DOHH2 (cell line): Measurements from ENCODE around the gene ADAM29.

Source experiments
- H3F3A ChIP-seq: fragments of 200-600 bp; sonication (generic), shearing (Covaris generic); 2 replicates; pipeline ENCODE4 v1.6.0; 2016; ENCODE audit warnings: antibody characterized with exemption, mild to moderate bottlenecking; ENCODE audit not compliant: control insufficient read depth, insufficient read depth
- H3K27ac ChIP-seq: fragments of 200-600 bp; sonication (generic); 2 replicates; pipeline ENCODE4 v1.5.1; 2014; ENCODE audit warnings: low read depth, mild to moderate bottlenecking, low read length, moderate library complexity
- H3K27me3 ChIP-seq: fragments of 200-600 bp; sonication (generic); 2 replicates; pipeline ENCODE4 v1.6.1; 2014; ENCODE audit warnings: mild to moderate bottlenecking, low read length, mixed read lengths; ENCODE audit not compliant: control insufficient read depth
- H3K36me3 ChIP-seq: fragments of 200-600 bp; sonication (generic); 2 replicates; pipeline ENCODE4 v1.6.1; 2014; ENCODE audit warnings: mild to moderate bottlenecking, low read length, moderate library complexity, mixed read lengths; ENCODE audit not compliant: control insufficient read depth
- H3K4me1 ChIP-seq: fragments of 200-600 bp; sonication (generic); 2 replicates; pipeline ENCODE4 v1.6.1; 2014; ENCODE audit warnings: mild to moderate bottlenecking, low read length, mixed read lengths; ENCODE audit not compliant: control insufficient read depth
- H3K4me2 ChIP-seq: fragments of 200-600 bp; sonication (generic); 2 replicates; pipeline ENCODE4 v1.6.0; 2014; ENCODE audit warnings: mild to moderate bottlenecking, low read length, moderate library complexity
- H3K4me3 ChIP-seq: fragments of 200-600 bp; sonication (generic); 2 replicates; pipeline ENCODE4 v1.5.1; 2014; ENCODE audit warnings: mild to moderate bottlenecking, low read length, mixed read lengths
- H3K79me2 ChIP-seq: fragments of 200-600 bp; sonication (generic); 2 replicates; pipeline ENCODE4 v1.6.1; 2014; ENCODE audit warnings: mild to moderate bottlenecking, low read length, mixed read lengths; ENCODE audit not compliant: control insufficient read depth
- H3K9me2 ChIP-seq: fragments of 200-600 bp; sonication (generic); replicated peaks from 2 replicates; pipeline ENCODE4 v1.6.1; 2014; ENCODE audit warnings: mild to moderate bottlenecking, low read length, mixed read lengths; ENCODE audit not compliant: control insufficient read depth
- H3K9me3 ChIP-seq: fragments of 200-600 bp; sonication (generic); 2 replicates; pipeline ENCODE4 v1.6.1; 2014; ENCODE audit warnings: antibody characterized with exemption, low read length, mixed read lengths; ENCODE audit not compliant: control insufficient read depth, insufficient read depth
- H4K20me1 ChIP-seq: fragments of 200-600 bp; sonication (generic); 2 replicates; pipeline ENCODE4 v1.6.0; 2014; ENCODE audit warnings: low read depth, mild to moderate bottlenecking, antibody characterized with exemption, low read length, moderate library complexity; ENCODE audit not compliant: control insufficient read depth, insufficient read depth
- CTCF ChIP-seq: fragments of 200-600 bp; sonication (generic); IDR thresholded peaks from one replicate; pipeline ENCODE4 v1.5.1; 2014; ENCODE audit warnings: antibody characterized with exemption, mild to moderate bottlenecking, low read depth, low read length; ENCODE audit not compliant: poor library complexity, severe bottlenecking
- EZH2phosphoT487 ChIP-seq: fragments of 200-600 bp; sonication (generic); IDR thresholded peaks from 2 replicates; pipeline ENCODE4 v1.6.1; 2017; ENCODE audit warnings: borderline replicate concordance, mild to moderate bottlenecking, antibody characterized with exemption, low read length, moderate library complexity, mixed read lengths

The ADAM29 gene

GRCh38 chr4:174930895-174931294, 12.7 kb downstream of the ADAM29 start:
- Histone ChIP-seq H3K4me2 (no peak overlapping the region), H3F3A (no peaks in the 10 kb centered on the region; the same call in 1 of the 2 replicates), H3K4me3 (no peak overlapping the region), H3K4me1 (peaks cover 36% of the 10 kb centered on the region), H3K27ac (no peak overlapping the region), H3K27me3 (no peaks in the 10 kb centered on the region), H3K9me3 (peaks cover 7% of the 10 kb centered on the region; the same call in 1 of the 2 replicates), H3K9me2 (no peaks in the 10 kb centered on the region), H4K20me1 (no peaks in the 10 kb centered on the region), H3K79me2 (no peaks in the 10 kb centered on the region), H3K36me3 (peaks cover 37% of the 10 kb centered on the region)
- TF ChIP-seq CTCF (no peak), EZH2phosphoT487 (no peak)

GRCh38 chr4:174933083-174933482, 14.9 kb downstream of the ADAM29 start:
- no peaks in the 10 kb centered on the region for H4K20me1 ChIP-seq
- peaks cover 16% of the 10 kb centered on the region for H3K4me1 ChIP-seq
- H3K9me3 ChIP-seq, result peaks cover 7% of the 10 kb centered on the region; the same call in 1 of the 2 replicates
- no peaks in the 10 kb centered on the region for H3K9me2 ChIP-seq
- H3K4me2 ChIP-seq, result no peak overlapping the region
- TF ChIP-seq CTCF, result no peak
- H3F3A ChIP-seq, result no peaks in the 10 kb centered on the region
- H3K4me3 ChIP-seq, result no peak overlapping the region
- peaks cover 20% of the 10 kb centered on the region for H3K36me3 ChIP-seq
- no peaks in the 10 kb centered on the region for H3K27me3 ChIP-seq
- no peak overlapping the region for H3K27ac ChIP-seq
- no peaks in the 10 kb centered on the region for H3K79me2 ChIP-seq

GRCh38 chr4:174934360-174934759, 16.2 kb downstream of the ADAM29 start:
- H3K27me3 ChIP-seq, result no peaks in the 10 kb centered on the region
- no peak for TF ChIP-seq EZH2phosphoT487
- no peak for TF ChIP-seq CTCF
- H3K4me1 ChIP-seq, result peaks cover 4% of the 10 kb centered on the region
- no peak overlapping the region for H3K4me2 ChIP-seq
- H3K27ac ChIP-seq, result no peak overlapping the region
- no peaks in the 10 kb centered on the region for H3K79me2 ChIP-seq
- peaks cover 3% of the 10 kb centered on the region; the same call in 1 of the 2 replicates for H3K9me3 ChIP-seq
- no peaks in the 10 kb centered on the region for H3F3A ChIP-seq
- no peaks in the 10 kb centered on the region for H3K9me2 ChIP-seq
- H4K20me1 ChIP-seq, result no peaks in the 10 kb centered on the region
- peaks cover 11% of the 10 kb centered on the region for H3K36me3 ChIP-seq
- no peak overlapping the region for H3K4me3 ChIP-seq
